Thymus (tissue), 14 donors: ENCODE results near the gene MRPL50. TPM values are rescaled to one million over a fixed set of nuclear protein-coding genes. Genes with fewer than 3 reads are reported as not detected.
A peak's percentile ranks its signal among the peaks of the same experiment; 100 is the strongest.

ENCODE experiments used
- DNase-seq, 9 donors: peaks; one replicate each; pipeline ENCODE4 v3.0.0-alpha.2; 2013; ENCODE audit warnings: low spot score in 9 of 9, low read depth in 6 of 9, missing footprints in 1 of 9
- H3K27ac ChIP-seq, 2 donors: one replicate each; pipeline ENCODE4 v1.5.1; 2013; ENCODE audit warnings: control low read depth in 1 of 2, low read depth in 1 of 2, low read length in 1 of 2, mild to moderate bottlenecking in 1 of 2, moderate library complexity in 1 of 2
- H3K27me3 ChIP-seq, 2 donors: one replicate each; pipeline ENCODE4 v1.5.1; 2013; ENCODE audit warnings: low read length in 1 of 2; ENCODE audit not compliant: control insufficient read depth in 2 of 2, insufficient read depth in 1 of 2
- H3K36me3 ChIP-seq, 2 donors: one replicate each; pipeline ENCODE4 v1.5.1; 2013; ENCODE audit warnings: low read length in 1 of 2, mild to moderate bottlenecking in 1 of 2, moderate library complexity in 1 of 2; ENCODE audit not compliant: control insufficient read depth in 2 of 2, insufficient read depth in 2 of 2
- H3K4me1 ChIP-seq, 2 donors: one replicate each; pipeline ENCODE4 v1.5.1; 2013; ENCODE audit warnings: low read length in 2 of 2; ENCODE audit not compliant: control insufficient read depth in 2 of 2, insufficient read depth in 2 of 2
- H3K4me3 ChIP-seq, 2 donors: one replicate each; pipeline ENCODE4 v1.5.1; 2013; ENCODE audit warnings: low read length in 2 of 2, control low read depth in 1 of 2, mild to moderate bottlenecking in 1 of 2
- H3K9me3 ChIP-seq, 2 donors: one replicate each; pipeline ENCODE4 v1.5.1; 2013; ENCODE audit warnings: low read length in 1 of 2, mild to moderate bottlenecking in 1 of 2; ENCODE audit not compliant: control insufficient read depth in 2 of 2, insufficient read depth in 1 of 2
- WGBS: extraction: QIAGEN DNeasy Blood & Tissue Kit; methylation state at CpG from one replicate; pipeline ENCODE4 v1.1.7; 2013; 5-methylcytosine and 5-hydroxymethylcytosine counted together
- long read RNA-seq, 10 donors: transcript quantifications; one replicate each; lab custom pipeline, GENCODE V29; 2026
- polyA plus RNA-seq: library from polyadenylated mRNA; stranded (reverse); fragments of 200-250 nt; gene quantifications from one replicate; pipeline ENCODE4 v1.2.3, GENCODE V29; 2013
- total RNA-seq: library from RNA; stranded (reverse); fragments of 120-200 nt; gene quantifications from one replicate; pipeline ENCODE4 v1.2.4, GENCODE V29; 2013
- donor health status: healthy.

MRPL50 gene
- total RNA-seq (15.7 TPM), polyA plus RNA-seq (13.5 TPM)
- long read RNA-seq, donor 1, result 0 reads
- long read RNA-seq, donor 2, result 0 reads
- long read RNA-seq, donor 3, transcript MRPL50-201 (2 exons, 3,332 nt), result major isoform, 54 of 54 reads
- long read RNA-seq, donor 3, partial matches to known transcripts, result 0 of 54 reads
- long read RNA-seq, donor 3, other reads (novel, unspliced or antisense), result 0 of 54 reads
- long read RNA-seq, donor 4, transcript MRPL50-201 (2 exons, 3,332 nt), result major isoform, 11 of 11 reads
- long read RNA-seq, donor 4, partial matches to known transcripts, result 0 of 11 reads
- long read RNA-seq, donor 4, other reads (novel, unspliced or antisense), result 0 of 11 reads
- long read RNA-seq, donor 5, transcript MRPL50-201 (2 exons, 3,332 nt), result major isoform, 44 of 44 reads
- long read RNA-seq, donor 5, partial matches to known transcripts, result 0 of 44 reads
- long read RNA-seq, donor 5, other reads (novel, unspliced or antisense), result 0 of 44 reads
- long read RNA-seq, donor 6, transcript MRPL50-201 (2 exons, 3,332 nt), result major isoform, 21 of 21 reads
- long read RNA-seq, donor 6, partial matches to known transcripts, result 0 of 21 reads
- long read RNA-seq, donor 6, other reads (novel, unspliced or antisense), result 0 of 21 reads
- long read RNA-seq, donor 7, transcript MRPL50-201 (2 exons, 3,332 nt), result major isoform, 26 of 26 reads
- long read RNA-seq, donor 7, partial matches to known transcripts, result 0 of 26 reads
- long read RNA-seq, donor 7, other reads (novel, unspliced or antisense), result 0 of 26 reads
- long read RNA-seq, donor 8, transcript MRPL50-201 (2 exons, 3,332 nt), result major isoform, 8 of 8 reads
- long read RNA-seq, donor 8, partial matches to known transcripts, result 0 of 8 reads
- long read RNA-seq, donor 8, other reads (novel, unspliced or antisense), result 0 of 8 reads
- long read RNA-seq, donor 9, transcript MRPL50-201 (2 exons, 3,332 nt), result major isoform, 21 of 21 reads
- long read RNA-seq, donor 9, partial matches to known transcripts, result 0 of 21 reads
- long read RNA-seq, donor 9, other reads (novel, unspliced or antisense), result 0 of 21 reads
- long read RNA-seq, donor 10, transcript MRPL50-201 (2 exons, 3,332 nt), result major isoform, 28 of 28 reads
- long read RNA-seq, donor 10, partial matches to known transcripts, result 0 of 28 reads
- long read RNA-seq, donor 10, other reads (novel, unspliced or antisense), result 0 of 28 reads

- Histone ChIP-seq H3K36me3 (peaks cover 5 to 18% of the 10 kb centered on the region in 2 donors), H3K27me3 (no peaks in the 10 kb centered on the region), H3K27ac (peak within 1 kb of the TSS; percentile 81 to 88), H3K4me3 (peak within 1 kb of the TSS; percentile 82 to 86), H3K4me1 (peaks cover 12 to 16% of the 10 kb centered on the region in 2 donors), H3K9me3 (no peaks in the 10 kb centered on the region)
- under 1% methylated on average over 44 of the region's 44 CpGs for WGBS
- peak; percentile 96 to 99 (median 98) for DNase-seq
These were observed at the start of gene MRPL50, which contains the start of gene ZNF189 for GRCh38 chr9:101398068-101398929. Gene MRPL50 (minus strand): TSS chr9:101398618. CDS start chr9:101398592, 26 bp downstream. Gene ZNF189 (plus strand): TSS chr9:101398851. CDS start chr9:101399157, 306 bp downstream.

GRCh38 chr9:101446732-101447131 lies 48.3 kb upstream of the MRPL50 start:
- H3K27me3 ChIP-seq, result peaks cover 4 to 23% of the 10 kb centered on the region in 2 donors
- H3K4me3 ChIP-seq, result no peak overlapping the region
- H3K27ac ChIP-seq, result no peak overlapping the region
- H3K36me3 ChIP-seq, result no peaks in the 10 kb centered on the region
- DNase-seq, result no peak
- no peaks in the 10 kb centered on the region for H3K4me1 ChIP-seq
- H3K9me3 ChIP-seq, result no peaks in the 10 kb centered on the region

GRCh38 chr9:101445353-101446029 lies 47.1 kb upstream of the MRPL50 start:
- Histone ChIP-seq H3K27ac (no peak overlapping the region), H3K9me3 (no peaks in the 10 kb centered on the region), H3K27me3 (peaks cover 4 to 22% of the 10 kb centered on the region in 2 donors), H3K4me3 (no peak overlapping the region), H3K36me3 (no peaks in the 10 kb centered on the region), H3K4me1 (no peaks in the 10 kb centered on the region)
- WGBS, result 81% methylated on average over 5 of the region's 5 CpGs
- no peak for DNase-seq

GRCh38 chr9:101443364-101443771 lies 45.0 kb upstream of the MRPL50 start:
- DNase-seq, result no peak
- Histone ChIP-seq H3K27me3 (peaks cover 0 to 5% of the 10 kb centered on the region in 2 donors), H3K36me3 (no peaks in the 10 kb centered on the region), H3K27ac (no peak overlapping the region), H3K4me3 (no peak overlapping the region), H3K9me3 (no peaks in the 10 kb centered on the region), H3K4me1 (no peaks in the 10 kb centered on the region)
- WGBS, result 84% methylated on average over 9 of the region's 9 CpGs

- peaks cover 0 to 4% of the 10 kb centered on the region in 2 donors for H3K27me3 ChIP-seq
- H3K4me1 ChIP-seq, result no peaks in the 10 kb centered on the region
- no peak overlapping the region for H3K4me3 ChIP-seq
- no peak overlapping the region for H3K27ac ChIP-seq
- 91% methylated on average over 3 of the region's 3 CpGs for WGBS
- no peaks in the 10 kb centered on the region for H3K9me3 ChIP-seq
- DNase-seq, result no peak
- H3K36me3 ChIP-seq, result no peaks in the 10 kb centered on the region
These were observed 44.3 kb upstream of the MRPL50 start for GRCh38 chr9:101442736-101443135.

- Histone ChIP-seq H3K27ac (no peak overlapping the region), H3K4me3 (no peak overlapping the region), H3K4me1 (no peaks in the 10 kb centered on the region), H3K27me3 (peaks cover 0 to 4% of the 10 kb centered on the region in 2 donors), H3K36me3 (no peaks in the 10 kb centered on the region), H3K9me3 (no peaks in the 10 kb centered on the region)
- no peak for DNase-seq
- WGBS, result 98% methylated on average over 3 of the region's 3 CpGs
These were observed 43.9 kb upstream of the MRPL50 start for GRCh38 chr9:101442318-101442717.

GRCh38 chr9:101440714-101441230 lies 42.4 kb upstream of the MRPL50 start:
- 63% methylated on average over 3 of the region's 3 CpGs for WGBS
- no peak overlapping the region for H3K4me3 ChIP-seq
- H3K4me1 ChIP-seq, result no peaks in the 10 kb centered on the region
- no peaks in the 10 kb centered on the region for H3K27me3 ChIP-seq
- H3K9me3 ChIP-seq, result no peaks in the 10 kb centered on the region
- no peak for DNase-seq
- no peak overlapping the region for H3K27ac ChIP-seq
- no peaks in the 10 kb centered on the region for H3K36me3 ChIP-seq

- no peaks in the 10 kb centered on the region for H3K4me1 ChIP-seq
- no peak overlapping the region for H3K4me3 ChIP-seq
- no peaks in the 10 kb centered on the region for H3K36me3 ChIP-seq
- H3K27ac ChIP-seq, result no peak overlapping the region
- H3K27me3 ChIP-seq, result no peaks in the 10 kb centered on the region
- 89% methylated on average over 3 of the region's 3 CpGs for WGBS
- DNase-seq, result no peak
- H3K9me3 ChIP-seq, result no peaks in the 10 kb centered on the region
These were observed 40.1 kb upstream of the MRPL50 start for GRCh38 chr9:101438523-101438922.
